ENCODE measurements around the gene GNG14.
"Not testable (repeated sequence)": the region's sequence is repeated elsewhere in the genome, so short reads cannot be mapped to it uniquely, and the experiment has no call there.

GNG14 gene

GRCh38 chr19:12687496-12688196 is at the start of gene GNG14:
GNG14 (plus strand) TSS chr19:12687998; CDS start chr19:12688049, 51 bp downstream.
- DNase-seq (ENCODE audit: low read depth in 2 of 2): no peak

- no peak for DNase-seq (ENCODE audit: low read depth in 2 of 2)
Measured at GRCh38 chr19:12638611-12639182, 49.1 kb upstream of the GNG14 start.

- DNase-seq (ENCODE audit: low read depth in 2 of 2): peak; percentile 67 to 72
Measured at GRCh38 chr19:12639901-12640613, 47.7 kb upstream of the GNG14 start.

- no peak for DNase-seq (ENCODE audit: low read depth in 2 of 2)
Measured at GRCh38 chr19:12641456-12641855, 46.3 kb upstream of the GNG14 start.

- DNase-seq (ENCODE audit: low read depth in 2 of 2): no peak
Measured at GRCh38 chr19:12642506-12642905, 45.3 kb upstream of the GNG14 start.

GRCh38 chr19:12643716-12644115 is 44.1 kb upstream of the GNG14 start:
- not testable (repeated sequence) for DNase-seq (ENCODE audit: low read depth in 2 of 2)

GRCh38 chr19:12646551-12646950 is 41.2 kb upstream of the GNG14 start:
- DNase-seq (ENCODE audit: low read depth in 2 of 2): no peak

GRCh38 chr19:12647047-12647446 is 40.8 kb upstream of the GNG14 start:
- no peak for DNase-seq (ENCODE audit: low read depth in 2 of 2)

GRCh38 chr19:12647490-12648071 is 40.2 kb upstream of the GNG14 start:
- no peak for DNase-seq (ENCODE audit: low read depth in 2 of 2)

- no peak for DNase-seq (ENCODE audit: low read depth in 2 of 2)
Measured at GRCh38 chr19:12648088-12648487, 39.7 kb upstream of the GNG14 start.

- DNase-seq (ENCODE audit: low read depth in 2 of 2): no peak
Measured at GRCh38 chr19:12649941-12650340, 37.9 kb upstream of the GNG14 start.

- no peak for DNase-seq (ENCODE audit: low read depth in 2 of 2)
Measured at GRCh38 chr19:12652219-12652618, 35.6 kb upstream of the GNG14 start.

GRCh38 chr19:12655546-12655945 is 32.3 kb upstream of the GNG14 start:
- DNase-seq (ENCODE audit: low read depth in 2 of 2): no peak

- DNase-seq (ENCODE audit: low read depth in 2 of 2): no peak
Measured at GRCh38 chr19:12656899-12657571, 30.8 kb upstream of the GNG14 start.

- DNase-seq (ENCODE audit: low read depth in 2 of 2): no peak
Measured at GRCh38 chr19:12657966-12658365, 29.8 kb upstream of the GNG14 start.

GRCh38 chr19:12660980-12661379 is 26.8 kb upstream of the GNG14 start:
- no peak for DNase-seq (ENCODE audit: low read depth in 2 of 2)

- no peak for DNase-seq (ENCODE audit: low read depth in 2 of 2)
Measured at GRCh38 chr19:12664406-12665280, 23.2 kb upstream of the GNG14 start.

- DNase-seq (ENCODE audit: low read depth in 2 of 2): no peak
Measured at GRCh38 chr19:12665281-12665573, 22.6 kb upstream of the GNG14 start.

- DNase-seq (ENCODE audit: low read depth in 2 of 2): no peak
Measured at GRCh38 chr19:12665671-12666264, 22.0 kb upstream of the GNG14 start.

GRCh38 chr19:12666265-12667048 is 21.3 kb upstream of the GNG14 start, which contains the start of the genes MAN2B1 and WDR83:
MAN2B1 (minus strand) TSS chr19:12666742; CDS start chr19:12666701, 41 bp downstream.
WDR83 (plus strand) TSS chr19:12666807; CDS start chr19:12669791, 2,984 bp downstream.
- DNase-seq (ENCODE audit: low read depth in 2 of 2): peak; percentile 54 to 78
